Activated naive CD8-positive, alpha-beta T cell (primary cell): ENCODE data around the gene UBE2O.

ENCODE experiments used
- H3K27ac Mint-ChIP-seq: one replicate; pipeline ENCODE4 v1.8.0; 2021; ENCODE audit warnings: mixed read lengths
- H3K27me3 Mint-ChIP-seq: one replicate; pipeline ENCODE4 v1.8.0; 2021; ENCODE audit warnings: mixed read lengths
- H3K36me3 Mint-ChIP-seq: one replicate; pipeline ENCODE4 v1.8.0; 2021; ENCODE audit warnings: mixed read lengths
- H3K4me1 Mint-ChIP-seq: one replicate; pipeline ENCODE4 v1.8.0; 2021; ENCODE audit warnings: low read depth, mixed read lengths
- H3K4me3 Mint-ChIP-seq: one replicate; pipeline ENCODE4 v1.8.0; 2021; ENCODE audit warnings: mild to moderate bottlenecking, mixed read lengths
- H3K9me3 Mint-ChIP-seq: one replicate; pipeline ENCODE4 v1.8.0; 2021; ENCODE audit warnings: low read depth, mixed read lengths

The UBE2O gene

GRCh38 chr17:76461765-76462555, 9.0 kb upstream of the UBE2O start:
- H3K36me3 Mint-ChIP-seq = no peaks in the 10 kb centered on the region
- no peak overlapping the region for H3K27ac Mint-ChIP-seq
- no peaks in the 10 kb centered on the region for H3K27me3 Mint-ChIP-seq
- H3K9me3 Mint-ChIP-seq = no peaks in the 10 kb centered on the region
- H3K4me3 Mint-ChIP-seq = no peak overlapping the region
- H3K4me1 Mint-ChIP-seq = peaks cover 4% of the 10 kb centered on the region

- Mint-ChIP-seq H3K27ac (no peak overlapping the region), H3K9me3 (no peaks in the 10 kb centered on the region), H3K27me3 (no peaks in the 10 kb centered on the region), H3K4me3 (no peak overlapping the region), H3K4me1 (no peaks in the 10 kb centered on the region), H3K36me3 (no peaks in the 10 kb centered on the region)
Measured at GRCh38 chr17:76459674-76460073, 6.7 kb upstream of the UBE2O start.

- H3K4me3 Mint-ChIP-seq = no peak overlapping the region
- no peaks in the 10 kb centered on the region for H3K36me3 Mint-ChIP-seq
- H3K27me3 Mint-ChIP-seq = no peaks in the 10 kb centered on the region
- no peaks in the 10 kb centered on the region for H3K9me3 Mint-ChIP-seq
- H3K27ac Mint-ChIP-seq = no peak overlapping the region
- H3K4me1 Mint-ChIP-seq = no peaks in the 10 kb centered on the region
Measured at GRCh38 chr17:76458580-76459490, 5.9 kb upstream of the UBE2O start.

GRCh38 chr17:76453431-76453743, 435 bp upstream of the UBE2O start:
- H3K9me3 Mint-ChIP-seq = no peaks in the 10 kb centered on the region
- peaks cover 24% of the 10 kb centered on the region for H3K4me1 Mint-ChIP-seq
- peaks cover 4% of the 10 kb centered on the region for H3K36me3 Mint-ChIP-seq
- H3K27ac Mint-ChIP-seq = no peak overlapping the region
- H3K27me3 Mint-ChIP-seq = no peaks in the 10 kb centered on the region
- peak overlapping the region; percentile 72 for H3K4me3 Mint-ChIP-seq

GRCh38 chr17:76452127-76452659, 759 bp downstream of the UBE2O start:
- Mint-ChIP-seq H3K4me3 (peak overlapping the region; percentile 91), H3K27me3 (no peaks in the 10 kb centered on the region), H3K4me1 (peaks cover 36% of the 10 kb centered on the region), H3K27ac (no peak overlapping the region), H3K36me3 (peaks cover 4% of the 10 kb centered on the region), H3K9me3 (no peaks in the 10 kb centered on the region)

GRCh38 chr17:76451506-76451905, 1.4 kb downstream of the UBE2O start:
- no peaks in the 10 kb centered on the region for H3K27me3 Mint-ChIP-seq
- peaks cover 6% of the 10 kb centered on the region for H3K36me3 Mint-ChIP-seq
- H3K27ac Mint-ChIP-seq = no peak overlapping the region
- H3K4me3 Mint-ChIP-seq = peak overlapping the region; percentile 91
- H3K9me3 Mint-ChIP-seq = no peaks in the 10 kb centered on the region
- H3K4me1 Mint-ChIP-seq = peaks cover 43% of the 10 kb centered on the region

GRCh38 chr17:76449126-76449525, 3.8 kb downstream of the UBE2O start:
- Mint-ChIP-seq H3K27me3 (no peaks in the 10 kb centered on the region), H3K27ac (peak overlapping the region; percentile 18), H3K4me1 (peaks cover 61% of the 10 kb centered on the region), H3K9me3 (no peaks in the 10 kb centered on the region), H3K4me3 (peak overlapping the region; percentile 2), H3K36me3 (peaks cover 6% of the 10 kb centered on the region)

- peaks cover 6% of the 10 kb centered on the region for H3K36me3 Mint-ChIP-seq
Measured at GRCh38 chr17:76447931-76448652, 4.9 kb downstream of the UBE2O start.

GRCh38 chr17:76446449-76447231, 6.3 kb downstream of the UBE2O start:
- H3K27ac Mint-ChIP-seq = no peak overlapping the region
- peaks cover 10% of the 10 kb centered on the region for H3K36me3 Mint-ChIP-seq
- H3K27me3 Mint-ChIP-seq = no peaks in the 10 kb centered on the region
- H3K4me3 Mint-ChIP-seq = peak overlapping the region; percentile 17
- peaks cover 73% of the 10 kb centered on the region for H3K4me1 Mint-ChIP-seq
- H3K9me3 Mint-ChIP-seq = no peaks in the 10 kb centered on the region

More at GRCh38 chr17:76447931-76448652, 4.9 kb downstream of the UBE2O start:
- Mint-ChIP-seq H3K27me3 (no peaks in the 10 kb centered on the region), H3K4me1 (peaks cover 65% of the 10 kb centered on the region), H3K27ac (peak overlapping the region; percentile 50), H3K4me3 (peak overlapping the region; percentile 17), H3K9me3 (no peaks in the 10 kb centered on the region)

GRCh38 chr17:76445697-76446448, 7.1 kb downstream of the UBE2O start:
- peaks cover 10% of the 10 kb centered on the region for H3K36me3 Mint-ChIP-seq
- peaks cover 72% of the 10 kb centered on the region for H3K4me1 Mint-ChIP-seq
- H3K9me3 Mint-ChIP-seq = no peaks in the 10 kb centered on the region
- H3K4me3 Mint-ChIP-seq = no peak overlapping the region
- no peaks in the 10 kb centered on the region for H3K27me3 Mint-ChIP-seq
- no peak overlapping the region for H3K27ac Mint-ChIP-seq

- peaks cover 6% of the 10 kb centered on the region for H3K36me3 Mint-ChIP-seq
- no peaks in the 10 kb centered on the region for H3K9me3 Mint-ChIP-seq
- no peak overlapping the region for H3K4me3 Mint-ChIP-seq
- H3K4me1 Mint-ChIP-seq = peaks cover 69% of the 10 kb centered on the region
- H3K27ac Mint-ChIP-seq = no peak overlapping the region
- H3K27me3 Mint-ChIP-seq = no peaks in the 10 kb centered on the region
Measured at GRCh38 chr17:76444518-76445311, 8.2 kb downstream of the UBE2O start.

GRCh38 chr17:76442341-76443338, 10.3 kb downstream of the UBE2O start:
- H3K4me3 Mint-ChIP-seq = no peak overlapping the region
- peaks cover 63% of the 10 kb centered on the region for H3K4me1 Mint-ChIP-seq
- no peaks in the 10 kb centered on the region for H3K27me3 Mint-ChIP-seq
- H3K9me3 Mint-ChIP-seq = no peaks in the 10 kb centered on the region
- peaks cover 8% of the 10 kb centered on the region for H3K36me3 Mint-ChIP-seq
- H3K27ac Mint-ChIP-seq = peak overlapping the region; percentile 10
